ENCODE data around the gene GNB3.

DNA sequence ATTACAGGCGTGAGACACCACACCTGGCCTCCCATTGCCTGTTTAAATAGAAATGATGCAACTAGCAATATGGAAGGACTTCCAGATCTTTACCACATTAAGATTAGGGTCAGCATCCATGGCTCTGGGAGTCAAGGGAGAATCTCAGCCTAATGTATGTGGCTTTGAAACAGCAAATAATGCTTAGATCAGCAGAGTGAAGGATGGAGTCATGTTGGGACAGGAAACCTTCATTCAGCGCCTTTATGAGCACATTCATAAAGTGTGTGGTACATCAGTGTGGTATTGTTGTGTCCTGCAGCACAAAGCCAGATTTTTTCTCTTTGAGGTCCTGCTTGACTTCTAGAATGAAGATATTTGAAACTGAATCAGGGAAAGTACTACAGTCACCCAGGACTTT, 47.6 kb downstream of the GNB3 start:
- TF ChIP-seq POLR2AphosphoS5 (IDR thresholded peaks at IDR 0.05) (no peak), POLR2A (IDR thresholded peaks at IDR 0.05) (no peak), EP300 (IDR thresholded peaks at IDR 0.05) (no peak)
- TF ChIP-seq, protein P1, sequence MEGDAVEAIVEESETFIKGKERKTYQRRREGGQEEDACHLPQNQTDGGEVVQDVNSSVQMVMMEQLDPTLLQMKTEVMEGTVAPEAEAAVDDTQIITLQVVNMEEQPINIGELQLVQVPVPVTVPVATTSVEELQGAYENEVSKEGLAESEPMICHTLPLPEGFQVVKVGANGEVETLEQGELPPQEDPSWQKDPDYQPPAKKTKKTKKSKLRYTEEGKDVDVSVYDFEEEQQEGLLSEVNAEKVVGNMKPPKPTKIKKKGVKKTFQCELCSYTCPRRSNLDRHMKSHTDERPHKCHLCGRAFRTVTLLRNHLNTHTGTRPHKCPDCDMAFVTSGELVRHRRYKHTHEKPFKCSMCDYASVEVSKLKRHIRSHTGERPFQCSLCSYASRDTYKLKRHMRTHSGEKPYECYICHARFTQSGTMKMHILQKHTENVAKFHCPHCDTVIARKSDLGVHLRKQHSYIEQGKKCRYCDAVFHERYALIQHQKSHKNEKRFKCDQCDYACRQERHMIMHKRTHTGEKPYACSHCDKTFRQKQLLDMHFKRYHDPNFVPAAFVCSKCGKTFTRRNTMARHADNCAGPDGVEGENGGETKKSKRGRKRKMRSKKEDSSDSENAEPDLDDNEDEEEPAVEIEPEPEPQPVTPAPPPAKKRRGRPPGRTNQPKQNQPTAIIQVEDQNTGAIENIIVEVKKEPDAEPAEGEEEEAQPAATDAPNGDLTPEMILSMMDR (IDR thresholded peaks at IDR 0.05) = no peak

All from gastroesophageal sphincter (tissue), 3 donors.